Right lobe of liver (tissue), 6 donors: ENCODE data around the gene PRDM16. TPM values are rescaled to one million over a fixed set of nuclear protein-coding genes. Genes with fewer than 3 reads are reported as not detected.

ENCODE experiments used
- ATAC-seq, 4 donors: fragments of 200-7000 bp; cut with Tn5 transposase; one replicate each; pipeline ENCODE4 v1.9.1; 2020; ENCODE audit warnings: mild to moderate bottlenecking in 4 of 4, moderate library complexity in 4 of 4
- DNase-seq, 3 donors: peaks; one replicate each; pipeline ENCODE4 v3.0.0-alpha.2; 2020
- H3K27ac ChIP-seq, 3 donors: fragments of 200-600 bp; one replicate each; pipeline ENCODE4 v1.8.0; 2022
- H3K27me3 ChIP-seq, 2 donors: fragments of 200-600 bp; one replicate each; pipeline ENCODE4 v1.8.0; 2022
- H3K36me3 ChIP-seq, 4 donors: fragments of 200-600 bp; sonication (generic) in 1 of 4; one replicate each; pipeline versions ENCODE4 v1.5.1 to v1.8.0; 2017 to 2022; ENCODE audit warnings: control low read depth in 1 of 4
- H3K4me1 ChIP-seq, 4 donors: fragments of 200-600 bp; sonication (generic) in 1 of 4; one replicate each; pipeline versions ENCODE4 v1.5.1 to v1.8.0; 2017 to 2022; ENCODE audit warnings: control low read depth in 1 of 4
- H3K4me3 ChIP-seq, 3 donors: fragments of 200-600 bp; one replicate each; pipeline ENCODE4 v1.8.0; 2022
- H3K9me3 ChIP-seq, 4 donors: fragments of 200-600 bp; sonication (generic) in 1 of 4; one replicate each; pipeline versions ENCODE4 v1.5.1 to v1.8.0; 2017 to 2022; ENCODE audit warnings: control low read depth in 1 of 4
- POLR2A ChIP-seq: fragments of 450-650 bp; IDR thresholded peaks from one replicate; pipeline ENCODE4 v1.6.1; 2017; ENCODE audit warnings: antibody characterized with exemption, mild to moderate bottlenecking
- WGBS: methylation state at CpG from one replicate; pipeline ENCODE4 v1.1.6; 2018; ENCODE audit warnings: low coverage, low lambda C conversion rate; ENCODE audit not compliant: insufficient coverage; ENCODE audit errors: missing lambda C conversion rate; 5-methylcytosine and 5-hydroxymethylcytosine counted together
- intact Hi-C, 2 donors: fragments of 100-400 bp; cut with DNase I; formaldehyde crosslinking; loops; one replicate each; pipeline versions ENCODE4 v1.11.2 to v1.14.1; 2022
- total RNA-seq, 6 experiments: library from RNA; depleted of rRNA in 2 of 6; stranded (reverse); fragments of >200 nt in 2 of 6; fragmentation: NEBNext Ultra II Directional in 3 of 6; extraction: Animal tissue kit (Norgen Biotek cat#: 25700) in 3 of 6; gene quantifications; one replicate each; pipeline versions ENCODE4 v1.1.0 to v1.2.4, GENCODE V29; 2016 to 2023
- TF ChIP-seq, protein P1 (sequence below), 4 donors: fragments of 200-600 bp in 3 of 4; fragments of 450-650 bp in 1 of 4; IDR thresholded peaks; one replicate each; pipeline versions ENCODE4 v1.5.1 to v1.8.0; 2016 to 2022; ENCODE audit warnings: antibody characterized with exemption in 4 of 4, mild to moderate bottlenecking in 2 of 4
- donor health status: DM: no; HTN: yes; CAD: no.
- donor health status: DM: no; HTN: no; CAD: no.
- donor health status: DM: no; HTN: no; CAD: no.
- donor health status: DM: no; HTN: yes; CAD: no.
- donor health status: DM: no; HTN: yes; CAD: no.

Gene PRDM16
- total RNA-seq, 6 experiments from 2014 or later: 0.06 to 0.75 (median 0.28) TPM

GRCh38 chr1:3420218-3420951 is 351.4 kb downstream of the PRDM16 start:
- Histone ChIP-seq H3K9me3 (no peaks in the 10 kb centered on the region), H3K27ac (no peak overlapping the region), H3K27me3 (no peaks in the 10 kb centered on the region), H3K4me1 (no peaks in the 10 kb centered on the region), H3K36me3 (no peaks in the 10 kb centered on the region), H3K4me3 (no peak overlapping the region)
- DNase-seq (no peak), ATAC-seq (no peak)
- intact Hi-C loops: loop anchor here (5.0 to 10.0 kb wide), 2 partner anchors 408 to 596 kb away; no protein-coding TSS in a partner anchor
- 59% methylated on average over 13 of the region's 23 CpGs for WGBS
- TF ChIP-seq, protein P1, sequence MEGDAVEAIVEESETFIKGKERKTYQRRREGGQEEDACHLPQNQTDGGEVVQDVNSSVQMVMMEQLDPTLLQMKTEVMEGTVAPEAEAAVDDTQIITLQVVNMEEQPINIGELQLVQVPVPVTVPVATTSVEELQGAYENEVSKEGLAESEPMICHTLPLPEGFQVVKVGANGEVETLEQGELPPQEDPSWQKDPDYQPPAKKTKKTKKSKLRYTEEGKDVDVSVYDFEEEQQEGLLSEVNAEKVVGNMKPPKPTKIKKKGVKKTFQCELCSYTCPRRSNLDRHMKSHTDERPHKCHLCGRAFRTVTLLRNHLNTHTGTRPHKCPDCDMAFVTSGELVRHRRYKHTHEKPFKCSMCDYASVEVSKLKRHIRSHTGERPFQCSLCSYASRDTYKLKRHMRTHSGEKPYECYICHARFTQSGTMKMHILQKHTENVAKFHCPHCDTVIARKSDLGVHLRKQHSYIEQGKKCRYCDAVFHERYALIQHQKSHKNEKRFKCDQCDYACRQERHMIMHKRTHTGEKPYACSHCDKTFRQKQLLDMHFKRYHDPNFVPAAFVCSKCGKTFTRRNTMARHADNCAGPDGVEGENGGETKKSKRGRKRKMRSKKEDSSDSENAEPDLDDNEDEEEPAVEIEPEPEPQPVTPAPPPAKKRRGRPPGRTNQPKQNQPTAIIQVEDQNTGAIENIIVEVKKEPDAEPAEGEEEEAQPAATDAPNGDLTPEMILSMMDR (IDR thresholded peaks at IDR 0.05): no peak
- no peak for TF ChIP-seq POLR2A

- ATAC-seq (no peak), DNase-seq (no peak)
- no peak overlapping the region for H3K27ac ChIP-seq
- no peak overlapping the region for H3K4me3 ChIP-seq
- no peaks in the 10 kb centered on the region for H3K36me3 ChIP-seq
- WGBS: 55% methylated on average over 4 of the region's 14 CpGs
- TF ChIP-seq POLR2A: no peak
- TF ChIP-seq, protein P1 (IDR thresholded peaks at IDR 0.05): no peak
- no peaks in the 10 kb centered on the region for H3K27me3 ChIP-seq
- intact Hi-C loops: loop anchor here (5.0 to 10.0 kb wide), 2 partner anchors 410 to 598 kb away; no protein-coding TSS in a partner anchor
- no peaks in the 10 kb centered on the region for H3K9me3 ChIP-seq
- no peaks in the 10 kb centered on the region for H3K4me1 ChIP-seq
These were observed 353.6 kb downstream of the PRDM16 start for GRCh38 chr1:3422638-3423037.

DNA sequence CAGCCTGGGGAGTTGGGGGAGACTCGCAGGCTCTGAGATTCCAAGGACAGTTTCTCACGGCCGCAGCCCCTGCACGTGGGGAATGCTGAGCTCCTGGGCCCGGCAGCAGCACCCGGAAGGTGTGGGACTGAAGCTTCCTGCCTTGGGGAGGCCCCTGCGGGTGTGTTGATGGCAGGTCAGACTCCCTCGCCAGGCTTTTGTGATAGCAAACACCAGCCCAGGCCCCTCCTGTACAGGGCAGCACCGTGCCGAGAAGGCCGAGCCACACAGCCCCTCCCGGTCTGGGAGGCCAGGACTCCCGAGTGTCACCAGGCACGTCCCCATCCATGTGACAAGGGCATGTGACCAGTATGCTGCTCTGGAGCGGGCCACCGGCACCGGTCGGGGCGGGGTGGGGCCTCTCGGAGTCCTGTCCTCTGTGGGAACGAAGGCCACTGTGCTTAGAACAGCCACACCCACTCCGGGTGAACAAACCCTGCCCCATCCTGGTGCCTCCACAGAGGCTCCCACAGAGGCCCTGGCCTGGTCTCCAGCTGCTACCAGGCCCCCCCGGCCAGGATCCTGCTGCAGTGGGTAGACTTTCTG is 354.3 kb downstream of the PRDM16 start:
- no CpG with 5 or more reads among the region's 23 CpGs for WGBS
- Histone ChIP-seq H3K27ac (no peak overlapping the region), H3K36me3 (no peaks in the 10 kb centered on the region), H3K9me3 (no peaks in the 10 kb centered on the region), H3K4me1 (no peaks in the 10 kb centered on the region), H3K4me3 (no peak overlapping the region), H3K27me3 (no peaks in the 10 kb centered on the region)
- TF ChIP-seq, protein P1 (IDR thresholded peaks at IDR 0.05): no peak
- TF ChIP-seq POLR2A: no peak
- intact Hi-C loops: loop anchor here (5.0 to 10.0 kb wide), 2 partner anchors 411 to 599 kb away; no protein-coding TSS in a partner anchor
- DNase-seq: peak in 1 of 3 donors; percentile 58
- peak; percentile 27 to 77 (median 48) for ATAC-seq

- H3K36me3 ChIP-seq: no peaks in the 10 kb centered on the region
- intact Hi-C loops: loop anchor here (5.0 to 10.0 kb wide), 2 partner anchors 412 to 599 kb away; no protein-coding TSS in a partner anchor
- H3K4me1 ChIP-seq: no peaks in the 10 kb centered on the region
- no peaks in the 10 kb centered on the region for H3K9me3 ChIP-seq
- H3K27me3 ChIP-seq: no peaks in the 10 kb centered on the region
- no peak overlapping the region for H3K27ac ChIP-seq
- no peak for ATAC-seq
- no peak for DNase-seq
- H3K4me3 ChIP-seq: no peak overlapping the region
- TF ChIP-seq, protein P1 (IDR thresholded peaks at IDR 0.05): no peak
- no peak for TF ChIP-seq POLR2A
- 35% methylated on average over 9 of the region's 28 CpGs for WGBS
These were observed 355.1 kb downstream of the PRDM16 start for GRCh38 chr1:3423896-3424611.
